ENCODE data around the gene C10orf105. TPM values are rescaled to one million over a fixed set of nuclear protein-coding genes. Genes with fewer than 3 reads are reported as not detected.

C10orf105 gene
- total and polyA plus RNA-seq, 2 donors (not counting 1 experiment from before 2014, with no cell fraction given), result under 0.01 to 0.14 TPM

- H3K4me1 ChIP-seq (ENCODE audit: control insufficient read depth, extremely low read depth, insufficient read depth, low read length), result no peaks in the 10 kb centered on the region
- no peaks in the 10 kb centered on the region for H4K20me1 ChIP-seq (ENCODE audit: control insufficient read depth, extremely low read depth, insufficient read depth, low read length)
- no peaks in the 10 kb centered on the region for H3K79me2 ChIP-seq (ENCODE audit: control insufficient read depth, insufficient read depth, low read length)
- no peak overlapping the region for H2AFZ ChIP-seq (ENCODE audit: low read length)
- TF ChIP-seq EZH2 (IDR thresholded peaks at IDR 0.05; ENCODE audit: low read length, missing control alignments), result no peak
- no peak for TF ChIP-seq CTCF (conservative IDR thresholded peaks at IDR 0.05 in 1 of 2, IDR thresholded peaks at IDR 0.05 in 1 of 2; ENCODE audit: low read depth in 1 of 2, low read length in 2 of 2)
- peaks cover 2% of the 10 kb centered on the region for H3K27me3 ChIP-seq (ENCODE audit: control insufficient read depth, insufficient read depth, low read length)
- DNase-seq (ENCODE audit: low read depth in 2 of 2), result no peak
- no peak overlapping the region for H3K27ac ChIP-seq (ENCODE audit: insufficient read depth, low read length)
- no peaks in the 10 kb centered on the region for H3K9me3 ChIP-seq (ENCODE audit: control insufficient read depth, insufficient read depth, low read depth, low read length)
- H3K4me3 ChIP-seq (replicated peaks in 1 of 4; ENCODE audit: control extremely low read depth in 1 of 4, insufficient read depth in 1 of 4, low read depth in 3 of 4, low read length in 4 of 4), result no peak overlapping the region
- H3K36me3 ChIP-seq (ENCODE audit: control insufficient read depth, insufficient read depth, low read length), result no peaks in the 10 kb centered on the region
- no peak overlapping the region for H3K9ac ChIP-seq (ENCODE audit: insufficient read depth, low read length)
- no peak overlapping the region for H3K4me2 ChIP-seq (ENCODE audit: extremely low read depth, insufficient read depth, low read length)
These were observed 35.0 kb downstream of the C10orf105 start for GRCh38 chr10:71684356-71685173.

- H3K9me3 ChIP-seq (ENCODE audit: control insufficient read depth, insufficient read depth, low read depth, low read length), result no peaks in the 10 kb centered on the region
- H3K27ac ChIP-seq (ENCODE audit: insufficient read depth, low read length), result no peak overlapping the region
- H3K4me1 ChIP-seq (ENCODE audit: control insufficient read depth, extremely low read depth, insufficient read depth, low read length), result no peaks in the 10 kb centered on the region
- no peak overlapping the region for H2AFZ ChIP-seq (ENCODE audit: low read length)
- no peak overlapping the region for H3K4me3 ChIP-seq (replicated peaks in 1 of 4; ENCODE audit: control extremely low read depth in 1 of 4, insufficient read depth in 1 of 4, low read depth in 3 of 4, low read length in 4 of 4)
- no peak for DNase-seq (ENCODE audit: low read depth in 2 of 2)
- H3K4me2 ChIP-seq (ENCODE audit: extremely low read depth, insufficient read depth, low read length), result no peak overlapping the region
- TF ChIP-seq EZH2 (IDR thresholded peaks at IDR 0.05; ENCODE audit: low read length, missing control alignments) (no peak), CTCF (conservative IDR thresholded peaks at IDR 0.05 in 1 of 2, IDR thresholded peaks at IDR 0.05 in 1 of 2; ENCODE audit: low read depth in 1 of 2, low read length in 2 of 2) (no peak)
- no peaks in the 10 kb centered on the region for H3K79me2 ChIP-seq (ENCODE audit: control insufficient read depth, insufficient read depth, low read length)
- H3K27me3 ChIP-seq (ENCODE audit: control insufficient read depth, insufficient read depth, low read length), result peaks cover 2% of the 10 kb centered on the region
- no peak overlapping the region for H3K9ac ChIP-seq (ENCODE audit: insufficient read depth, low read length)
- H4K20me1 ChIP-seq (ENCODE audit: control insufficient read depth, extremely low read depth, insufficient read depth, low read length), result no peaks in the 10 kb centered on the region
- no peaks in the 10 kb centered on the region for H3K36me3 ChIP-seq (ENCODE audit: control insufficient read depth, insufficient read depth, low read length)
These were observed 36.3 kb downstream of the C10orf105 start for GRCh38 chr10:71683301-71683700.

GRCh38 chr10:71681977-71682376 lies 37.6 kb downstream of the C10orf105 start:
- no peaks in the 10 kb centered on the region for H3K4me1 ChIP-seq (ENCODE audit: control insufficient read depth, extremely low read depth, insufficient read depth, low read length)

More at GRCh38 chr10:71681977-71682376, 37.6 kb downstream of the C10orf105 start:
- TF ChIP-seq EZH2 (IDR thresholded peaks at IDR 0.05; ENCODE audit: low read length, missing control alignments) (no peak), CTCF (conservative IDR thresholded peaks at IDR 0.05 in 1 of 2, IDR thresholded peaks at IDR 0.05 in 1 of 2; ENCODE audit: low read depth in 1 of 2, low read length in 2 of 2) (no peak)
- no peak overlapping the region for H3K4me2 ChIP-seq (ENCODE audit: extremely low read depth, insufficient read depth, low read length)
- H4K20me1 ChIP-seq (ENCODE audit: control insufficient read depth, extremely low read depth, insufficient read depth, low read length), result no peaks in the 10 kb centered on the region
- no peak overlapping the region for H3K27ac ChIP-seq (ENCODE audit: insufficient read depth, low read length)
- no peak overlapping the region for H3K4me3 ChIP-seq (replicated peaks in 1 of 4; ENCODE audit: control extremely low read depth in 1 of 4, insufficient read depth in 1 of 4, low read depth in 3 of 4, low read length in 4 of 4)
- peaks cover 6% of the 10 kb centered on the region for H3K27me3 ChIP-seq (ENCODE audit: control insufficient read depth, insufficient read depth, low read length)
- no peaks in the 10 kb centered on the region for H3K9me3 ChIP-seq (ENCODE audit: control insufficient read depth, insufficient read depth, low read depth, low read length)
- H3K36me3 ChIP-seq (ENCODE audit: control insufficient read depth, insufficient read depth, low read length), result no peaks in the 10 kb centered on the region
- no peaks in the 10 kb centered on the region for H3K79me2 ChIP-seq (ENCODE audit: control insufficient read depth, insufficient read depth, low read length)
- no peak overlapping the region for H3K9ac ChIP-seq (ENCODE audit: insufficient read depth, low read length)
- no peak overlapping the region for H2AFZ ChIP-seq (ENCODE audit: low read length)
- no peak for DNase-seq (ENCODE audit: low read depth in 2 of 2)

All from fibroblast of lung (primary cell).